Ovary (tissue), 3 donors: ENCODE data around the gene LIPJ.

Experiments
- EP300 ChIP-seq: sonication (generic); formaldehyde crosslinking; IDR thresholded peaks from one replicate; pipeline ENCODE4 v1.6.1; 2017; ENCODE audit warnings: antibody characterized with exemption
- POLR2A ChIP-seq: fragments of 450-650 bp; IDR thresholded peaks from one replicate; pipeline ENCODE4 v1.6.1; 2017; ENCODE audit warnings: antibody characterized with exemption, mild to moderate bottlenecking, moderate library complexity
- TF ChIP-seq, protein P1 (sequence below), 3 donors: fragments of 450-650 bp in 2 of 3; fragments of 200-600 bp in 1 of 3; IDR thresholded peaks; one replicate each; pipeline versions ENCODE4 v1.5.1 to v1.8.0; 2016 to 2022; ENCODE audit warnings: antibody characterized with exemption in 3 of 3, mild to moderate bottlenecking in 1 of 3
- donor health status: DM: no; HTN: no; CAD: no.

DNA sequence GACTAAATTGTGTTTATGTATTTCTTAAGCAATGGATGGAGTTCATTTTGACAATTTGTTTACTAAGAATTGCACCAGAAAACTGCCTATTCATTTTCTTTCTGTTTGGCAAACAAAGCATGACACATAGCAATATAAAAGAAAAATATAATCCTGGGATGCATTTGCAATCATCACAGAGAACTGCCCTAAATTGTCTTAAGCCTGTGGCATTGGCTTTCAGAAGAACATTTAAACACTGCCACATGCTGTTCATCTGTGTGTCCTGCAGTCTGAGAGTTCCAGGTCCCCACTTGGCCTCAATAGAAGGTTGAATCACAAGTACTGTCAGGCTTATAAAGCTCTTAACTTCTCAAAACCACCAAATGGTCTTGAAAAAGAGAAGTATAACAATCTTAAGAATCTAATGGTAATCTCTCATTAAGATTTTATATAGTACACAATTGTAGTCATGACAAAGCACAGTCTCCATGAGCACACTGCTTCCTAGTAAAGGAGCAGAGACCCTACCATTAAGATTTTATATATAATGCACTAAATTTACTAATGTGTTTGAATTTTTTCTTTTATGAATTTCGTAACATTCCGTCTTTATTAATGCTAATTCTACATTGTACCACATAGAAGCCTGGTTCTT, 33.3 kb upstream of the LIPJ start:
- TF ChIP-seq, protein P1, sequence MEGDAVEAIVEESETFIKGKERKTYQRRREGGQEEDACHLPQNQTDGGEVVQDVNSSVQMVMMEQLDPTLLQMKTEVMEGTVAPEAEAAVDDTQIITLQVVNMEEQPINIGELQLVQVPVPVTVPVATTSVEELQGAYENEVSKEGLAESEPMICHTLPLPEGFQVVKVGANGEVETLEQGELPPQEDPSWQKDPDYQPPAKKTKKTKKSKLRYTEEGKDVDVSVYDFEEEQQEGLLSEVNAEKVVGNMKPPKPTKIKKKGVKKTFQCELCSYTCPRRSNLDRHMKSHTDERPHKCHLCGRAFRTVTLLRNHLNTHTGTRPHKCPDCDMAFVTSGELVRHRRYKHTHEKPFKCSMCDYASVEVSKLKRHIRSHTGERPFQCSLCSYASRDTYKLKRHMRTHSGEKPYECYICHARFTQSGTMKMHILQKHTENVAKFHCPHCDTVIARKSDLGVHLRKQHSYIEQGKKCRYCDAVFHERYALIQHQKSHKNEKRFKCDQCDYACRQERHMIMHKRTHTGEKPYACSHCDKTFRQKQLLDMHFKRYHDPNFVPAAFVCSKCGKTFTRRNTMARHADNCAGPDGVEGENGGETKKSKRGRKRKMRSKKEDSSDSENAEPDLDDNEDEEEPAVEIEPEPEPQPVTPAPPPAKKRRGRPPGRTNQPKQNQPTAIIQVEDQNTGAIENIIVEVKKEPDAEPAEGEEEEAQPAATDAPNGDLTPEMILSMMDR (IDR thresholded peaks at IDR 0.05), result peak; percentile 61 to 87 (median 75)
- TF ChIP-seq POLR2A (no peak), EP300 (no peak)
